Jurkat, Clone E6-1 (cell line): ENCODE data around the gene PRR5. TPM values are rescaled to one million over a fixed set of nuclear protein-coding genes. Genes with fewer than 3 reads are reported as not detected.
"Not testable (repeated sequence)": the region's sequence is repeated elsewhere in the genome, so short reads cannot be mapped to it uniquely, and the experiment has no call there.

Experiments
- DNase-seq: peaks from one replicate; pipeline ENCODE4 v3.0.0-alpha.2; 2011; ENCODE audit warnings: low read depth, low spot score
- H3K4me3 ChIP-seq: 2 replicates; pipeline ENCODE4 v1.5.1; 2011; ENCODE audit warnings: mild to moderate bottlenecking, low read length, control low read depth, moderate library complexity
- polyA plus RNA-seq: library from polyadenylated mRNA; unstranded; fragments of >200 nt; gene quantifications from one replicate; pipeline ENCODE4 v1.2.1, GENCODE V29; 2012; ENCODE audit warnings: missing spikeins; ENCODE audit not compliant: insufficient read length, insufficient read depth

The PRR5 gene
- 19.0 TPM for polyA plus RNA-seq

GRCh38 chr22:44701824-44702478 is at the start of gene PRR5:
TSS of gene PRR5 (plus strand) at chr22:44702204. CDS start at chr22:44702475, 271 bp downstream.
- H3K4me3 ChIP-seq, result peak within 1 kb of the TSS; percentile 52
- peak; percentile 82 for DNase-seq

GRCh38 chr22:44652866-44653265 is 49.1 kb upstream of the PRR5 start:
- not testable (repeated sequence) for DNase-seq, H3K4me3 ChIP-seq

GRCh38 chr22:44658311-44658953 is 43.6 kb upstream of the PRR5 start:
- no peak overlapping the region for H3K4me3 ChIP-seq
- DNase-seq, result no peak

GRCh38 chr22:44659140-44659539 is 42.9 kb upstream of the PRR5 start:
- DNase-seq, result no peak

GRCh38 chr22:44660051-44660830 is 41.8 kb upstream of the PRR5 start:
- DNase-seq, result no peak
- H3K4me3 ChIP-seq, result no peak overlapping the region

More at GRCh38 chr22:44659140-44659539, 42.9 kb upstream of the PRR5 start:
- H3K4me3 ChIP-seq, result no peak overlapping the region

- H3K4me3 ChIP-seq, result no peak overlapping the region
Observed at GRCh38 chr22:44661070-44661469, 40.9 kb upstream of the PRR5 start.

GRCh38 chr22:44661659-44662569 is 40.1 kb upstream of the PRR5 start:
- DNase-seq, result no peak
- no peak overlapping the region for H3K4me3 ChIP-seq

More at GRCh38 chr22:44661070-44661469, 40.9 kb upstream of the PRR5 start:
- DNase-seq, result no peak

GRCh38 chr22:44663256-44663999 is 38.6 kb upstream of the PRR5 start:
- DNase-seq, result no peak
- no peak overlapping the region for H3K4me3 ChIP-seq

GRCh38 chr22:44664149-44664548 is 37.9 kb upstream of the PRR5 start:
- DNase-seq, result peak; percentile 50

GRCh38 chr22:44665115-44665514 is 36.9 kb upstream of the PRR5 start:
- H3K4me3 ChIP-seq, result no peak overlapping the region
- no peak for DNase-seq

More at GRCh38 chr22:44664149-44664548, 37.9 kb upstream of the PRR5 start:
- no peak overlapping the region for H3K4me3 ChIP-seq

- no peak overlapping the region for H3K4me3 ChIP-seq
Observed at GRCh38 chr22:44666207-44666585, 35.8 kb upstream of the PRR5 start.

GRCh38 chr22:44667276-44667675 is 34.7 kb upstream of the PRR5 start:
- DNase-seq, result no peak
- no peak overlapping the region for H3K4me3 ChIP-seq

More at GRCh38 chr22:44666207-44666585, 35.8 kb upstream of the PRR5 start:
- DNase-seq, result no peak

GRCh38 chr22:44667829-44668189 is 34.2 kb upstream of the PRR5 start:
- DNase-seq, result no peak
- H3K4me3 ChIP-seq, result no peak overlapping the region; the same call in 1 of the 2 replicates

- peak overlapping the region; percentile 45 for H3K4me3 ChIP-seq
Observed at GRCh38 chr22:44668190-44668885, 33.7 kb upstream of the PRR5 start.

GRCh38 chr22:44668886-44669521 is 33.0 kb upstream of the PRR5 start:
- DNase-seq, result no peak
- H3K4me3 ChIP-seq, result peak overlapping the region; percentile 45

More at GRCh38 chr22:44668190-44668885, 33.7 kb upstream of the PRR5 start:
- DNase-seq, result no peak

GRCh38 chr22:44669561-44669976 is 32.4 kb upstream of the PRR5 start:
- H3K4me3 ChIP-seq, result no peak overlapping the region
- no peak for DNase-seq
